Ureter (tissue), 1 donor: ENCODE results near the gene KRTAP19-1. TPM values are rescaled to one million over a fixed set of nuclear protein-coding genes. Genes with fewer than 3 reads are reported as not detected.
"Not testable (repeated sequence)": the region's sequence is repeated elsewhere in the genome, so short reads cannot be mapped to it uniquely, and the experiment has no call there.

Experiments used
- DNase-seq: peaks from one replicate; pipeline ENCODE4 v3.0.0-alpha.2; 2020; ENCODE audit warnings: low spot score
- total RNA-seq: library from RNA; stranded (reverse); gene quantifications from one replicate; pipeline ENCODE4 v1.2.4, GENCODE V29; 2023
- donor health status: DM: yes; HTN: yes; CAD: no.

KRTAP19-1 gene
- not detected for total RNA-seq

- DNase-seq: no peak
These were observed at the start of gene KRTAP19-1 for GRCh38 chr21:30480145-30480544. TSS of gene KRTAP19-1 (minus strand) at chr21:30480367. CDS start at chr21:30480317, 50 bp downstream.

DNA sequence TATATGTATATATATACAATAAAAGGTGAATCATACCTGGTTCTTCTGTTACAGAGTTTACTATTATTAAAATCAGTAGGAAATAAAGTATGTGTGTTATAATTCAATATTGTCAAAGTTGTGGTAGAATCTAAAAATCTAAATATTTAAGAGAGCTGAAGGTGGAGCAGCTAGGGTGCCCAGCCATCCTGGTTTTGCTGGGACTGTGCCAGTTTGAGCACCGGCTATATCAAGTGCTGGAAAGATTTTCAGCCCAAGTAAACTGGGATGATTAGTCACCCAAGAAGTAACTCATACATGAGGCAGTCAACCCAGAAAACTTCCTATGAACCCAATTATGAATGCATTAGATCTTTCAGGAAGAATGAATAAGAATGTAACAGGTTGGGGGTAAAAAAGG is 38.7 kb upstream of the KRTAP19-1 start:
- DNase-seq: no peak

GRCh38 chr21:30515681-30516080 is 35.5 kb upstream of the KRTAP19-1 start:
- DNase-seq: no peak

DNA sequence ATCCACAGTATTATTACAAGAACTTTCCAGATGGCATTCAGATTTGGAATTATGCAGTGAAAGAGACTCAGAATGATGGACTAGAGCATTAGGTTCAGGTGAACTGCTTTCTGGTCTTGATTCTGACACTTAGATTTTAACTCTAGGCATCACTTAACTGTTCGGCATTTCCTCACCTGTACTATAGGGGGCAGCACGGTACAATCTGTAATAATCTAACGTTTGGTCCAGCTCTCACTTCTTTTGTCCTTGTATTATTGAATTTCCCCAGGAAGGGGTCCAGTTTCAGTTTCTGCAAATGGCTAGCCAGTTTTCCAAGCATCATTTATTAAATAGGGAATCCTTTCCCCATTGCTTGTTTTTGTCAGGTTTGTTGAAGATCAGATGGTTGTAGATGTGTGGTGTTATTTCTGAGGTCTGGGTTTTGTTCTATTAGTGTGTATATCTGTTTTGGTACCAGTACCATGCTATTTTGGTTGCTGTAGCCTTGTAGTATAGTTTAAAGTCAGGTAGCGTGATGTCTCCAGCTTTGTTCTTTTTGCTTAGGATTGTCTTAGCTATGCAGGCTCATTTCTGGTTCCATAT is 25.5 kb upstream of the KRTAP19-1 start:
- DNase-seq: not testable (repeated sequence)

GRCh38 chr21:30502041-30502440 is 21.9 kb upstream of the KRTAP19-1 start, which contains the start of gene KRTAP19-5:
TSS of gene KRTAP19-5 (minus strand) at chr21:30502141. CDS start at chr21:30502090, 51 bp downstream.
- DNase-seq: no peak

- DNase-seq: no peak
These were observed 16.9 kb upstream of the KRTAP19-1 start, which contains the start of gene KRTAP19-4 for GRCh38 chr21:30497065-30497464. TSS of gene KRTAP19-4 (minus strand) at chr21:30497165. CDS start at chr21:30497110, 55 bp downstream.

DNA sequence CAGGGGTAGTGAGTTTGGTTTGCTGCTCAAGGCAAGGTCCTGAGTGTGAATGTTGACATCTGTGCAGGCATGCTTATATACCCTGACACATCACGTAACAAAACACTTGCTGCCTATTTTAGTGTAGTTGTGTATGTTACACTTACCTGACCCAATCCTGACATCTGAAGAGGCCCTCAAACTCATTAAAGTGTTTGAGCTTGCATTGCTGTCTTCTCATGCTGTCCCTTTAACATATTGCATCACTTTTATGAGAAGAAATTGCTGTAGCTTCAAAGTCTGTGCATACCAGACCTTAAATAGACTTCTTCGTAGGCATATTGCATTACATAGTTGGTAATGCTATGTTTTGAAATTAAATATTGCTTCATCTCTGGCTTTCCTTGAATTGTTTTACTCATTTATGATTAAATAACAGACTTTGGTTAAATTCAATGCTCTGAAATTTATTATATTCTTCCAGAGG is 11.8 kb upstream of the KRTAP19-1 start, which contains the start of gene KRTAP19-3:
TSS of gene KRTAP19-3 (minus strand) at position 51 of the 466 bp plus-strand sequence. CDS start 56 bp downstream, outside the sequence.
- no peak for DNase-seq

GRCh38 chr21:30487336-30487735 is 7.2 kb upstream of the KRTAP19-1 start, which contains the start of gene KRTAP19-2:
TSS of gene KRTAP19-2 (minus strand) at chr21:30487436. CDS start at chr21:30487348, 88 bp downstream.
- DNase-seq: no peak

DNA sequence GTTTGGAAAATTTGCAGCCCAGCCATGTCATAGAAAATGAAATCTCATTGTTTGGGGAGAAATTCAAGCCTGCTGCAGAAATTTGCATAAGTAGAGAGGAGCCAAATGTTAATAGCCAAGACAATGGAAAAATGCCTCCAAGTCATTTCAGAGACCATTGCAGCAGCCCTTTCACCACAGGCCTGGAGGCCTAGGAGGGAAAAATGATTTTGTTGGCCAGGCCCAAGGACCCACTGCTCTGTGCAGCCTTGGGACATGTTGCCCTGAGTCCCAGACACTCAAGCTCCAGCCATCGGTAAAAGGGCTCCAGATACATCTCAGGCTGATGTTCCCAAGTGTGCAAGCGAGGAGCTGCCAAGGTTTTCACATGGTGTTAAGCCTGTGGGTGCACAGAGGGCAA is 6.0 kb upstream of the KRTAP19-1 start:
- no peak for DNase-seq

- DNase-seq: no peak
These were observed 2.0 kb upstream of the KRTAP19-1 start for GRCh38 chr21:30482130-30482529.

DNA sequence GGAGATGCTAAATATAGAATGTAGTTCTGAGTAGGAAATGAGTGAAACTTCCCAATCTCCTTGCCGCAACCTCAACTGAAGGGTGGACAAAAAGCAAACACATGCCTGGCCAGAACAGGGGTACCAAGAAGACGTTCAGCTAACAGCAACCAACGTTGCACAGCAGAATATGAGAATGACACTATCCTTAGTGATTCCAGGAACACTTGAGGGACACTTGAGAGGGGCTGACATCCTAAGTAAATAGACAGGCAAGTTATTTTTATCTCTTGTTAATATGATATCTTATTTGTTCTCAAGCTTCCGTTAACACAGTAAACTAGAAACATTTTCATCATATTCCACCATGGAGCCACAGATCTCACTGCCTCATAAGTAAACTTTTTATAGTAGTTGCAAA is 908 bp downstream of the KRTAP19-1 start:
- no peak for DNase-seq

DNA sequence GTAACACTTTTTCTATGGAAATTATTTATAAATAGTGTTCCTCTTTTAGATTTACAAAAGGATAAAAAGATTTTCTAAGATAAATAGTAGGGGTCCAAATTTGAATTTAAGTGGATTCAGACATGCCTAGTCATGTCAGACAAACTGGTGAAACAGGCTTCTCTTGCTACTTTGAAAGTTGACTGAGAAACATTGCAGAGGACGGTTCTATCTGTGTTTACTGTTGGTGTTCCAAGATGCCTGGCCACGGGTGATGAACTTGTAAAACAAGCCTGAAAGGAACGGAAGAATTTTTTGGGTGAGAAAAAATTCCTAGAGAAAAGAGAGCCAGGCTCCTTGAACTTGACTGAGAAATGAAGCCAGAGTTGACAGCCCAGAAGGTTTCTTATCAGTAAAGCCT is 2.2 kb downstream of the KRTAP19-1 start:
- DNase-seq: no peak

- no peak for DNase-seq
These were observed 11.1 kb downstream of the KRTAP19-1 start for GRCh38 chr21:30468900-30469714.

GRCh38 chr21:30463713-30464112 is 16.5 kb downstream of the KRTAP19-1 start:
- DNase-seq: no peak

DNA sequence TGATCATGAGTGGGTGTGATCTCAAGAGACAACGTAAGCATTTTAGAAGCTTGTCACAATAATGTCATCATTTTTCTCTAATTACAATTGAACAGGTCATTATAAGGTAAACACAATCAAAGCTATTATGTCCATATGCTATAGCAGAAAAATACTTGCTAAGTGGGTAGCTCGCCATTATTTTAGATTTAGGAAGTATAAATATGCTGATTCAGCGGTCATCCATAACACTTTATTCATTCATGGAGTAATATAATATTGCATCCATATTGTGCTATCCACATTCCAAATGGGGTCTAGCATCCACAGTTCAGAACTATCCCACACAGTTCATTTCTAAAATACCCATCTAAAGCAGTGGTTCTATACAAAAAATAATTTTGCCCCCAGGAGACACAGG is 31.7 kb downstream of the KRTAP19-1 start:
- DNase-seq: no peak

GRCh38 chr21:30447056-30447455 is 33.1 kb downstream of the KRTAP19-1 start:
- DNase-seq: no peak

DNA sequence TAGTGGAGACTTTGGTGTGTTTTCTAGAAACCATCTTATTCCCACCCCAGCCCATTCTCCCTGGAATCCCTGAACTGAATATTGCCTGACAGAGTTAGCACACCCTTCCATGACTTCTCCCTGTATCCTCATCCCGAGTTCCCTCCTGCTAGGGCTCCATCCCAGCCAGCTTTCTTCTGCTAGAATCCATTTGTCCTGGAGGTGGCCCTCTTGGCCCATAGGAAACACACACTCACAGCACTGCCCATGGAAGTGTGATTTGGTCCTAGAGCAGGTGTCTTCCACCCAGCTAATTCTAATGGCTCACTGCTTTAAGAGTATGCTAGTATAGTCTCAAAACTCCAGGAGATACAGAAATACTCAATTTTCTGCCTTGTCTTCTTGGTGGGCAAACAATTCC is 36.0 kb downstream of the KRTAP19-1 start:
- DNase-seq: no peak

- no peak for DNase-seq
These were observed 36.9 kb downstream of the KRTAP19-1 start for GRCh38 chr21:30443226-30443625.

DNA sequence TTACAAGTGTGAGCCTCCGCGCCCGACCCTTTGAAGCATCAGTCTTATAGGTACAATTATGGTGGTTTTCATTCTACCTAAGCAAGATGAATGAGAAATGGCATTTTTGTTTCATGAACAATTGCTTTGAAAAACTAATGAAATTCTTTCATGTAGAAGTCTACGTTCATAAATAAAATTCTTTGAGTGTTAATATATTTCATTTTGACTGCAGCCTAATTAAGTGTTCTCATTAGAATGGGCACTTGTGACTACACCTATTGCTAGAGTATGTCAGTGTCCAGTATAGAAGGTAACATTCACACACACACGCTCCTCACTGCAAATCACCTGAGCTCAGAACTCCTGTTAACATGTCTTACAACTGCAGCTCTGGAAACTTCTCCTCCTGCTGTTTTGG is 40.2 kb downstream of the KRTAP19-1 start, which contains the start of gene KRTAP15-1:
TSS of gene KRTAP15-1 (plus strand) at position 301 of the 400 bp plus-strand sequence. CDS start at position 354, 53 bp downstream.
- no peak for DNase-seq

GRCh38 chr21:30437010-30437565 is 43.1 kb downstream of the KRTAP19-1 start:
- DNase-seq: no peak

DNA sequence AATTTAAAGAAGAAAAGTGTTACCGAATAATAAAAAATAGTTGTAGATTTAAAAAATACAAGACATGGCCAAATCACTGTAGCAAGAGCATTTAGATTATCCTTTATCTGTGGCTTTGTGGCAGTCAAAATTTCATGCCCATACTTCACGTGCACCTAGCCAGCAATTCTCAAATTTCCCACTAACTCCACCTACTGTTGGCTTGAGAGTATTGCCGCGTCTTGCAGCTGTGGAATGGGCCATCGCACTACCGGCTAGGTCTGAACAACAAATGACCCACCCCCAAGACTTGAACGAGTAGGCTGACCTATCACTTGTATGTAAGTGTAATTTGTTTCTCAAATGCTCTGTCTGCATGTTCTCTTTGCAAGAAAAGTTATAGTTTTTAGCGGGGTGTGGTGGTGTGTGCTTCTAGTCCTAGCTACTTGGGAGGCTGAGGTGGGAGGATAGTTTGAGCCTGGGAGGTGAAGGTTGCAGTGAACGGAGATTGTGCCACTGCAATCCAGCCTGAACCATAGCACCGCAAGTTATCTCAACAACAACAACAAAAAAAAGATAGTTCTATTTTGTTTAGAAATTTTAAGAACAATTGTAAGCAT is 46.0 kb downstream of the KRTAP19-1 start:
- DNase-seq: no peak

DNA sequence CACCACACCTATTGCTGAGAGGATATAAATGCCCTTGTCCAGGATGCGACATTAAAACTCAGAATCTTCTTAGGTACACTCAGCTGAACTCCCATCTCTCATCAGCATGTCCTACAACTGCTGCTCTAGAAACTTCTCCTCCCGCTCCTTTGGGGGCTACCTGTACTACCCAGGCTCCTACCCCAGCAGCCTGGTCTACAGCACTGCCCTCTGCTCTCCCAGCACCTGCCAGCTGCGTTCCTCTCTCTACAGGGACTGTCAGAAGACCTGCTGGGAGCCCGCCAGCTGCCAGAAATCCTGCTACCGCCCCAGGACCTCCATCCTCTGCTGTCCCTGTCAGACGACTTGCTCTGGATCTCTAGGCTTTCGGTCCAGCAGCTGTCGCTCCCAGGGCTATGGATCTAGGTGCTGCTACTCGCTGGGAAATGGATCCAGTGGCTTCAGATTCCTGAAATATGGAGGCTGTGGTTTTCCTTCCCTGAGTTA is 50.0 kb downstream of the KRTAP19-1 start, which contains the start of gene KRTAP13-4:
TSS of gene KRTAP13-4 (plus strand) at position 51 of the 486 bp plus-strand sequence. CDS start at position 107, 56 bp downstream.
- no peak for DNase-seq
